Activated CD8-positive, alpha-beta memory T cell treated with anti-CD3 and anti-CD28 coated beads, Interleukin-2, amount 50 U/mL, for 24 hours (primary cell): ENCODE data around the gene SMG6.

Source experiments
- DNase-seq: peaks from one replicate; pipeline ENCODE4 v3.0.0-alpha.2; 2020; ENCODE audit errors: extremely low read depth

SMG6 gene

DNA sequence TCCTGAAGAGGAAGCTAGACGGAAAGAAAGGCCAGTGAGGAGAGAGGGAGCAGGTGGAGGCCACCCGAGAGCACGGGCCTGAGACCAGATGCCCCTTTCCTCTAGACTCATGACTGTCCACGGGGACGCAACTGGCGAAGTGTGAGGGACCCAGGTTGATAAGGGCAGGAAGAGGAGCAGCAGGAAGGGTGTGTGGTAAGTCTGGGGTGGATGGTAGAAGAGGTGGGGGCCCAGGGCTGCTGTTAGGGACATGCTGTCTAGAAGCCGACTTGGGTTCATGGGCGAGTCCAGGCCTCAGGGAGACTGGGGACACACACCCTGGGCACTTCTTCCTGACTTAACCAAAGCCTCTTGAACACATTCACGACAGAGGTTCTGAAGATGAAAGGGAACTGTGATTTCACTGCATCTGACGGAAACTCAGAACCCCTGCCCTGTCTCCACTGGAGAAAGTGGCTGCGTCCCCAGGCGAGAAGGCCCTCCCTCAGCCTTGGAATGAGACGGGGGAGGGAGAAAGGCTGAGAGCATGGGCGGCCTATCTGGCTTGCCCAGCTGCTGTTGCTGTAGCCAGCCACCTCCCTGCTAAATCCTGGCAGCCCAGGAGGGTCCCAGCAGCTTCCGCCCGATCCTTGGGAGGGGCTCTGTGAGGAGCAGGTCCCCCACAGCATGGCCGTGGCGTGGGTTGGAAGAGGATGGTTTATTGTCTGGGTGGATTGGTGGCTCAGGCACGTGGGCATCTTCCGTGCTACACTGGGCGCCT, 242.7 kb downstream of the SMG6 start:
- no peak for DNase-seq

DNA sequence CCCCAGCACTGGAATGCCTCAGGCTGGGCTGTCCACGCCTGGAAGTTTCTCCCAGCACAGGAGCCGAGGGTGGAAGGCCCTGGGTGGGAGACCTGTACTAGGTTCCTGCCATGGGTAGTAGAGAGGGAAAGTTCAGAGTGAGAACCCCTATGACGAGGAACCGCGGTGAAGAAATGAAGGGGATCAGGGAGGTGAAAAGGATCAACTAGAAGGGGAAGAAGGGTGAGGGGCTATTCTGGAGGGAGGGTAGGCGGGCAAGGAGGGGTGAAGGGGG, 243.3 kb downstream of the SMG6 start:
- no peak for DNase-seq

DNA sequence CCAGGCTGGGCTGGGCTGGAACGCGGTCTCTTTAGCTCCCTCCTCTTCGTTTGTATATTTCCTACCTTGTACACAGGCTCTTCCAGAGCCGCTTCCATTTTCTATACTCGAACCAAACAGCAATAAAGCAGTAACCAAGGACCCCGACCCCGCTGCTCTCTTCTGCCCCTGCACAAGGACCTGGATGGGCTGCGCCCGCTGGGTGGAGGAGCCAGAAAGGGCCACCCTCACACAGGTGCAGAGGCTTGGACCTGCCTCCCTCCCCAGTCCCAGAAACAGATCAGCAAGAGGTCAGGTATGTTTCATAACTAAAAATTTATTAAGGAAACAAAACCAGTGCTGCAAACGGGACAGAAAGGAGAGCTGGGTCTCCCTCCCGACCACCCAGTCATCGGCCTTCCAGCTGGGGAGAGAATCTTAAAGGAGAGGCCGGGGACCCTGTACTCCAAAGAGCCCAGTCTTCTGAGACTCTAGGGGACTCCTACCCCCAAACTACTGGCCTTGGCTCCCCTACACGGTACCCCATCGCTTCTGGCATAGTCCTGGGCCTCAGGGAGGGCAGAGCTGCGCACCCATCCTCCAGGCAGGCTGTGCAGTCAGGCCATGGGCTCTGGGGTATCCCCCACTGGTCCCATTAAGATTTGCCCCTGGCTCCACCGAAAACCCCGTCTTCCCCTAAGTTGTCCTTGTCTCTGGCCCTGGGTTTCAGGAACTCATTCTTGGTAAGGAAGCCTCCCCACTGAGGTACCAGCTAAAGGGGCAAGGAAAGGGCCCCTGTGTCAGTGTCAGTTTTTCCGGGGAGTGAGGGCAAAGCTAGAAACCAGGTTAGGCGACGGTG, 243.8 kb downstream of the SMG6 start:
- DNase-seq: no peak

DNA sequence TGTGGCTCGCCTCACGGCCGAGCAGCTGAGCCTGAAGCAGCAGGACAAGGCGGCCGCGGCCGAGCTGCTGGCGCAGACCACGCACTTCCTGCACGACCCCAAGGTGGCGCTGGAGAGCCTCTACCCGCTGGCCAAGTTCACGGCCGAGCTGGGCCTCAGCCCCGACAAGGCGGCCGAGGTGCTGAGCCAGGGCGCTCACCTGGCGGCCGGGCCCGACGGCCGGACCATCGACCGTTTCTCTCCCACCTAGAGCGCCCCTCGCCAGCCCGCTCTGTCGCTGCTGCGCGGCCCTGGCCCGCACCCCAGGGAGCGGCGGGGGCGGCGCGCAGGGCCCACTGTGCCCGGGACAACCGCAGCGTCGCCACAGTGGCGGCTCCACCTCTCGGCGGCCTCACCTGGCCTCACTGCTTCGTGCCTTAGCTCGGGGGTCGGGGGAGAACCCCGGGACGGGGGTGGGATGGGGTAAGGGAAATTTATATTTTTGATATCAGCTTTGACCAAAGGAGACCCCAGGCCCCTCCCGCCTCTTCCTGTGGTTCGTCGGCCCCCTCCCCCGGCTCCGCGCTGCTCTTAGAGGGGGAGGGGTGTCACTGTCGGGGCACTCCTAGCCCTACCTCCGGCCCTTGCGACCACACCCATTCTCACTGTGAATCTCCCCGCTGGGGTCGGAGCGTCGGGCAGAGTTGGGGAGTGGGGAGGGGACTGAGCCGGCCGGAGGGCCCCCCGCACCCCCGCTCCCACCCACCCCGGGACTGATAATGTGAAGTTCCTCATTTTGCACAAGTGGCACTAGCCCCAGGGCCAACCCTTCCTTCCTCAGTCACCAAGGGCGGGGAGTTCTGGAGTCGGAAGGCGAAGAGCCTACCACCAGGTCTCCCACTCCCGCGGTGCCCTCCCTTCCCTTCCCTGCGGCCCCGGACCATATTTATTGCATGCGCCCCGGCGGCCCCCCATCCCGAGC, 244.7 kb downstream of the SMG6 start:
- DNase-seq: no peak

DNA sequence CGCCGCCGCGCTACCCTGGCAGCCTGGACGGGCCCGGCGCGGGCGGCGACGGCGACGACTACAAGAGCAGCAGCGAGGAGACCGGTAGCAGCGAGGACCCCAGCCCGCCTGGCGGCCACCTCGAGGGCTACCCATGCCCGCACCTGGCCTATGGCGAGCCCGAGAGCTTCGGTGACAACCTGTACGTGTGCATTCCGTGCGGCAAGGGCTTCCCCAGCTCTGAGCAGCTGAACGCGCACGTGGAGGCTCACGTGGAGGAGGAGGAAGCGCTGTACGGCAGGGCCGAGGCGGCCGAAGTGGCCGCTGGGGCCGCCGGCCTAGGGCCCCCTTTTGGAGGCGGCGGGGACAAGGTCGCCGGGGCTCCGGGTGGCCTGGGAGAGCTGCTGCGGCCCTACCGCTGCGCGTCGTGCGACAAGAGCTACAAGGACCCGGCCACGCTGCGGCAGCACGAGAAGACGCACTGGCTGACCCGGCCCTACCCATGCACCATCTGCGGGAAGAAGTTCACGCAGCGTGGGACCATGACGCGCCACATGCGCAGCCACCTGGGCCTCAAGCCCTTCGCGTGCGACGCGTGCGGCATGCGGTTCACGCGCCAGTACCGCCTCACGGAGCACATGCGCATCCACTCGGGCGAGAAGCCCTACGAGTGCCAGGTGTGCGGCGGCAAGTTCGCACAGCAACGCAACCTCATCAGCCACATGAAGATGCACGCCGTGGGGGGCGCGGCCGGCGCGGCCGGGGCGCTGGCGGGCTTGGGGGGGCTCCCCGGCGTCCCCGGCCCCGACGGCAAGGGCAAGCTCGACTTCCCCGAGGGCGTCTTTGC, 245.6 kb downstream of the SMG6 start:
- DNase-seq: no peak

DNA sequence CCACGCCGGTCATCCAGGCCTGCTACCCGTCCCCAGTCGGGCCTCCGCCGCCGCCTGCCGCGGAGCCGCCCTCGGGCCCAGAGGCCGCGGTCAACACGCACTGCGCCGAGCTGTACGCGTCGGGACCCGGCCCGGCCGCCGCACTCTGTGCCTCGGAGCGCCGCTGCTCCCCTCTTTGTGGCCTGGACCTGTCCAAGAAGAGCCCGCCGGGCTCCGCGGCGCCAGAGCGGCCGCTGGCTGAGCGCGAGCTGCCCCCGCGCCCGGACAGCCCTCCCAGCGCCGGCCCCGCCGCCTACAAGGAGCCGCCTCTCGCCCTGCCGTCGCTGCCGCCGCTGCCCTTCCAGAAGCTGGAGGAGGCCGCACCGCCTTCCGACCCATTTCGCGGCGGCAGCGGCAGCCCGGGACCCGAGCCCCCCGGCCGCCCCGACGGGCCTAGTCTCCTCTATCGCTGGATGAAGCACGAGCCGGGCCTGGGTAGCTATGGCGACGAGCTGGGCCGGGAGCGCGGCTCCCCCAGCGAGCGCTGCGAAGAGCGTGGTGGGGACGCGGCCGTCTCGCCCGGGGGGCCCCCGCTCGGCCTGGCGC, 246.3 kb downstream of the SMG6 start:
- DNase-seq: no peak

DNA sequence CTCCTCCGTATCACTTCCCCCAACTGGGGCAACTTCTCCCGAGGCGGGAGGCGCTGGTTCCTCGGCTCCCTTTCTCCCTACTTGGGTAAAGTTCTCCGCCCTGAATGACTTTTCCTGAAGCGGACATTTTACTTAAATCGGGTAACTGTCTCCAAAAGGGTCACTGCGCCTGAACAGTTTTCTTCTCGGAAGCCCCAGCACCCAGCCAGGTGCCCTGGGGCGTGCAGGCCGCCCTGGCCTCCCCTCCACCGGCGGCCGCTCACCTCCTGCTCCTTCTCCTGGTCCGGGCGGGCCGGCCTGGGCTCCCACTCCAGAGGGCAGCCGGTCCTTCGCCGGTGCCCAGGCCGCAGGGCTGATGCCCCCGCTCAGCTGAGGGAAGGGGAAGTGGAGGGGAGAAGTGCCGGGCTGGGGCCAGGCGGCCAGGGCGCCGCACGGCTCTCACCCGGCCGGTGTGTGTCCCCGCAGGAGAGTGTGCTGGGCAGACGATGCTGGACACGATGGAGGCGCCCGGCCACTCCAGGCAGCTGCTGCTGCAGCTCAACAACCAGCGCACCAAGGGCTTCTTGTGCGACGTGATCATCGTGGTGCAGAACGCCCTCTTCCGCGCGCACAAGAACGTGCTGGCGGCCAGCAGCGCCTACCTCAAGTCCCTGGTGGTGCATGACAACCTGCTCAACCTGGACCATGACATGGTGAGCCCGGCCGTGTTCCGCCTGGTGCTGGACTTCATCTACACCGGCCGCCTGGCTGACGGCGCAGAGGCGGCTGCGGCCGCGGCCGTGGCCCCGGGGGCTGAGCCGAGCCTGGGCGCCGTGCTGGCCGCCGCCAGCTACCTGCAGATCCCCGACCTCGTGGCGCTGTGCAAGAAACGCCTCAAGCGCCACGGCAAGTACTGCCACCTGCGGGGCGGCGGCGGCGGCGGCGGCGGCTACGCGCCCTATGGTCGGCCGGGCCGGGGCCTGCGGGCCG, 247.1 kb downstream of the SMG6 start:
- no peak for DNase-seq

DNA sequence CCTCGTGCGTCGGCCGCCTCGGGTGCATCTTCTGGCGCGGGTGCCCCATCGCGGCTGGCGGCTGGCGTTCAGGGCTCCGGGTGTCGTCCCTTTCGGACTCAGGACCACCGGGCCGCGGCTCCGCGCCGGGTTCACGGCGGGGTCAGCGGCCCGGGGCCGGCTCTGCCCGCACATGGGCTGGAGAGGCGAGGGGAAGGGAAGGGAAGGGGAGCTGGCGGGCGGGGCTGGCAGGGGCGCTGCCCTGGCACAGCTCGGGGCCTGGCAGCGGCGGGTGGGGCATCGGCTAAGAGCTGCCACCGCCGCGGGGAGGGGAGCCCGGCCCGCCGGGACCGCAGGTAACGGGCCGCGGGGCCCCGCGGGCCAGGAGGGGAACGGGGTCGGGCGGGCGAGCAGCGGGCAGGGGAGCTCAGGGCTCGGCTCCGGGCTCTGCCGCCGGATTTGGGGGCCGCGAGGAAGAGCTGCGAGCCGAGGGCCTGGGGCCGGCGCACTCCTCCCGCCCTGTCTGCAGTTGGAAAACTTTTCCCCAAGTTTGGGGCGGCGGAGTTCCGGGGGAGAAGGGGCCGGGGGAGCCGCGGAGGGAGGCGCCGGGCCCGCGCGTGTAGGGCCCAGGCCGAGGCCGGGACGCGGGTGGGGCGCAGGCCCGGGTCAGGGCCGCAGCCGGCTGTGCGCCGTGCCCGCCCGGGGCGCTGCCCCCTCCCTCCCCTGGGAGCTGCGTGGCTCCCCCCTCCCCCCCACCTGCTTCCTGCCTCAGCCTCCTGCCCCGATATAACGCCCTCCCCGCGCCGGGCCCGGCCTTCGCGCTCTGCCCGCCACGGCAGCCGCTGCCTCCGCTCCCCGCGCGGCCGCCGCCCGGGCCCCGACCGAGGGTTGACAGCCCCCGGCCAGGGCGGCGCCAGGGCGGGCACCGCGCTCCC, 248.0 kb downstream of the SMG6 start:
- DNase-seq: no peak

DNA sequence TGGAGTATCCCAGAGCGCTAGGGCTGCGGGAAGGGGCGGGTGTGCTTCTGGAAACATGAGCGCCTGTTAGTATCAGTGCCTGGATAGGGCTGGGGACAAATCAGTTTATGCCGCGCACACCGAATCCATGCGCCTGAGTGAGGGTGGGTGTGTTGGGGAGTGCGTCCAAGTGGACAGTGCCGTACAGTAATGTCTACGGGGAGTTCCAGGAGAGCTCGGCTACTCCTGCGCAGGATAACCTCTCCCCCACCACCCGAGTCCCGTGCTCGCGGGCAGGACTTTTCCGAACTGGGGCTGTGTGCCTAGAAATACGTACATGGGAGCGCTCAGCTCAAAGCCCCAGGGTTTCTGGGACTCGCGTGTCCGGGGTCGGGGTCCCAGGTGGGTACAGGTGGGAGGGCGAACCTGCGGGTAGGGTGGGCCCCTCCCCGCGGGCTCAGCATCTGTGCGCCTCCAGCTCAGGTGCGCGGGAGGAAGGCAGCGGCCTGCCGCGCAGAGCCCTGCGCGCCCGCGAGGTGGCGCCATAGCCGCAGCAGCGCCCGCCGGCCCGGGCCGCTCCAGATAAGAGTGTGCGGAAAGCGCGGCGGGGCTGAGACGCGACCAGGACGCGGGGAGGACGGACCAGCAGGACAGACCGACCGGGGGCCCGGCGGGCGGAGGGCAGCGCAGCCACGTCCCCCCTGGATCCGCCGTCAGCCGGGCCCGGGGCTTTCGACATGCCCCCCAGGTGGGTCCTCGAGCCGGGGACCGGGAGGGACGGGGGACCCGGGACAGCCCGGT, 248.9 kb downstream of the SMG6 start, which contains the start of gene HIC1:
Gene HIC1 (plus strand): TSS at position 592 of the 780 bp plus-strand sequence. CDS start 1,588 bp downstream, outside the sequence.
- no peak for DNase-seq

DNA sequence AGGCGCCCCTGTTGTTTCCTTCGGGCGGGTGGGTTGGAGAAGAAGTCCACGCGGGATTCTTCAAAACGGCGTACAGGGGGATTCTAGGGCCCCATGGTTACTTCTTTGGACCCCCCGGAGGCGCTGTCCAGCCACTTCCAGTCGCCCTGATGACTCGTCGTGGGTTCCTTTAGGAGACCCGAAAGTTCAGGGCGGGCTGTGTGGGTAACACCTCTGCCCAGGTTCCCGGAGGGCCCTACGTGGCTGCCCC, 249.4 kb downstream of the SMG6 start:
- DNase-seq: no peak

DNA sequence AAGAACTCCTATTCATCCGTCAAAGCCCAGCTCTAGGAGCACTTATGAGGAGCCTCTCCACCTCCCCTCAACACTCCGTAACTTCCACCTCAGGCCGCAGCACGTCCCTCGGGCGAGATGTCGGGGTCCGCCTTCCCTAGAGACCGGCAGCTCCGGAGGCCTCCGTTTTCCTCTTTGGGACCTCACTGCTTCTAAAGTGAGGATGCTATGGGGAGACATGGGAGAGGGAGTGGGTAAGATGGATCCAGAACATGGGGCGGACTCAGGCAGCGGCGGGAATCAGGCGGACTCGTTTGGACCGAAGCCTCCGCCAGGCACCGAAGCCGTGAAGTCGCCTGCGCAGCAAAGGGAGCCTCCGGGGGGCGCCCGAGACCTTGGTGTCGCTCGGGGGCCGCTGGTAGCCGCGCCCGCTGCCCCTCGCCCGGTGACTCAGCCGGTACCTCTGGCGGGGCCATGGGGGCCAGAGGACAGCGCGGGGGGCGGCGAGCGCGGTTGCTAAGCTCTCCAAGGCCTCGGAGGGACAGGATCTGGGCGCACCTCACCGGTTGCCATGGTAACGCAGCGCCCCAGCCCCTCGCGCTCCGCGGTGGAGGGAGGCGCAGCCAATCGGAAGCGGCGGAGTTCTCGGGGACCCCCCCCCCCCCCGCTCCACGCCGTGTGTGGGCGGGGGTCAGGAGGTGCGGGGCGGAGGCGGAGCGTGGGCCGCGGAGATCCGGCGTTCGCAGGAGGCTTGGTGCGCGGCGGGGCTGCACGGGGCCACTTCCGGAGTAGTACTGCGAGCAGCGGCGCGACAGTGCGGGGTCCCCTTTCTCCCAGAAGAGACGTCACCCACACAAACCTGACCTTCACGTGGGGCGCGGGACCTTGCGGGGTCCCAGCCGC, 250.0 kb downstream of the SMG6 start:
- no peak for DNase-seq

DNA sequence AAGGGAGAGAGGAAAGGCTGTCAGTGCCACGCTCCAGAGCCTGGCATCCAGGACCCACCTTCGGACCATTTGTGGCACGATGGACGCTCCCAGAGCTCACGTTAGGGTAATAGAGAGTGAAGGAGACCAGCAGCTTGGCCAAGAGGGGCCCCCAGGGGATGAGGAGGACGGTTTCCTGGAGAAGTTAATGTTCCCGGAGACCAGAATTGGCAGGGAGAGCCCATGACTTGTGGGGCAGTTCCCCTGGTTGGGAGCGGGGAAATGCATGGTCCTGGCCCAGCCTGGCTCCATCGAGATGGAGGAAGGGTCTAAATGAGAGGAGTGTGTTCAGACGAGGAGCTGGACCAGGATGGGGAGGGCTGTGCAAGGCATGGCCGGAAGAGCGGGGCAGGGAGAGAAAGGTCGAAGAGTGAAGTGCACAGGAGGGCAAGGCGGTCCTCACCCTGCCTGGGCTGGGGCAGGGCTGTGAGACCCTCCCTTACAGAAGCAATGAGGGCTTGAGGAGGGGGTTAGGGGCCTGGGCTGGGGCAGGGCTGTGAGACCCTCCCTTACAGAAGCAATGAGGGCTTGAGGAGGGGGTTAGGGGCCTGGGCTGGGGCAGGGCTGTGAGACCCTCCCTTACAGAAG, 251.5 kb downstream of the SMG6 start:
- no peak for DNase-seq

DNA sequence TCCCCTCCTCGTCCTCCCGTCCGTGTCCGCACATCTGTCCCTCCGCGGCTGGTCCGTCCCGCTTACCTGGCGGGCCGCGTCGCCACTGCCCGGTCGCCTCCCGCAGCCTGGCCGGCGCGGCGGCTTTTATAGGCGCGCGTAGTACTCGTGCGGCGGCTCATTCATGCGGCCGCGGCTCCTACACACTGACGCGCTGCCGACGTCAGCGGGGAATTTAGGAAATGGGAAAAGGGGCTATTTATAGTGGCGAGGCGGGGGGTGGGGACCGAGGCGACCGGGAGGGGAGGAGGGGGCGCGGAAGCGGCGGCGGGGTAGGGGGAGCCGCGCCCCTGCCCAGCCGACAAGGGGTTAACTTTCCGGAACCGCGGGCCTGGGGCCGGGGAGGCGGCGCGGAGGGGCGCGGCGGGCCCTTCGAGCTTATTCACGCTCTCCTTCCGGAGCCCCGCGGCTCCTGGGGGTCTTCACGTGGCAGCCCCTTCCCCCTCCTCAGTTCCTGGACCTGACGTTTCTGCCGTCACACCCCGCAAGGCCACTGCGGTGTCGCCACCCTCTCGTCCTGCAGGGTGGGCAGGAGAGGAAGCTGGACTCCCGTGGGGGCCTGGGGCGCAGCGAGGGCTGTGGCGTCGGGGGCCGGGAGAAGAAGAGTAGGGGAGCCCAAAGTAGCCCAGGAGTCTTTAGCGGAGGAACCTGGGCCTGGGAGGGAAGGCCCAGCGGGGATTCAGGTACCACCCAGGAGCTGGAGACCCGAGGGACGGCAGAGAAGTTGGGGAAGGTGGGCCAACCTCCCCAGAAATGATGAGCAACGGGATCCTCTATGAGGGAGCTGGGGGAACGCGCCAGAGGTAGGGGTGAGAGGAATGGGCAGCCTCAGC, 252.3 kb downstream of the SMG6 start:
- no peak for DNase-seq

DNA sequence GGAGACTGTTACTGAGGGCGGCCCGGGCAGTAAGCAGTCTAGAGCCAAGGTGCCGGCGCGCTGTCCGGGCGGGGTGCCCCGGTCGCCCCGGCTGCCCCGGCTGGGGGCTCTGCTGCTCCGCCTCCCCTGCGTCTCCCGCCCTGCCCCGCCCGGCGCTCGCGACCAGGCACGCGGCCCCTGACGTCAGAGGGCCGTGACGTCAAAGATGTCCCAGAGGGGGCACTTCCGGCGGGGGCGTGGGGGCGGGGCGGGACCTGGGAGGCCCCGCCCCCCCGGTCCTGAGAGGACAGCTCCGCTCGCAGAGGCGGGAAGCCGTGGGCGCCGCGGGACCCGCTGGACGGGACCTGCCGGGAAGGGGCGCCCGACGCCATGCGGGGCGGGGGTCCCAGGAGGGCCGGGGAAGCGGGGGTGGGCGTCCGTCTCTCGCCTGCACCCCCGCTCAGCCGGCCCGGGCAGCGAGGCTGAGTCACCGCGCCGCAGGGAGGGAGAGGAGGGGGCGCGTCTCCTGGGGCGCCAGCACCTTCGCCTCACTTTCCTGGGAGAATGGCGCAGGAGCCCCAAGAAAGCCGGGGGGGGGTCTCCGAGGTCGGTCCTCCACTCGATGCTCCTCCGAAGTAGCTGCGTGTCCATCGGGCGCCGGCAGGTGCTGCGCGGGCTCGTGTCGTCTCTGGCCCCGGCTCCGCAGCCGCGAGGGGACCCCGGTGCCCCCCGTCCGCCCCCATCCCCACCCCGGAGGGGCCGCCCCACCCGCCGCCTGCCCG, 253.1 kb downstream of the SMG6 start:
- no peak for DNase-seq
